Activated CD8-positive, alpha-beta T cell treated with anti-CD3 and anti-CD28 coated beads for 36 hours (primary cell): ENCODE results near the gene ABCG4. TPM values are rescaled to one million over a fixed set of nuclear protein-coding genes. Genes with fewer than 3 reads are reported as not detected.
A peak's percentile ranks its signal among the peaks of the same experiment; 100 is the strongest.

Experiments used
- ATAC-seq: fragments of 200-7000 bp; cut with Tn5 transposase; one replicate; pipeline ENCODE4 v1.10.0; 2021; ENCODE audit warnings: mild to moderate bottlenecking, moderate library complexity
- CTCF ChIA-PET: fragments of 350-600 bp; sonication (Branson Sonifier 250); formaldehyde crosslinking; loops from one replicate; lab custom pipeline; 2021; ENCODE audit warnings: antibody characterized with exemption; lab: Charles Lee
- POLR2A ChIA-PET: fragments of 350-600 bp; sonication (Branson Sonifier 250); formaldehyde crosslinking; loops from one replicate; lab custom pipeline; 2021; ENCODE audit warnings: antibody characterized with exemption; lab: Charles Lee
- DNase-seq: peaks from one replicate; pipeline ENCODE4 v3.0.0-alpha.2; 2020
- H3K27ac Mint-ChIP-seq: one replicate; pipeline ENCODE4 v1.8.0; 2021; ENCODE audit warnings: mild to moderate bottlenecking, mixed read lengths
- H3K27me3 Mint-ChIP-seq: one replicate; pipeline ENCODE4 v1.8.0; 2021; ENCODE audit warnings: mixed read lengths
- H3K36me3 Mint-ChIP-seq: one replicate; pipeline ENCODE4 v1.8.0; 2021; ENCODE audit warnings: low read depth, mixed read lengths
- H3K4me1 Mint-ChIP-seq: one replicate; pipeline ENCODE4 v1.8.0; 2021; ENCODE audit warnings: low read depth, mixed read lengths
- H3K4me3 Mint-ChIP-seq: one replicate; pipeline ENCODE4 v1.8.0; 2021; ENCODE audit warnings: mild to moderate bottlenecking, moderate library complexity, mixed read lengths
- H3K9me3 Mint-ChIP-seq: one replicate; pipeline ENCODE4 v1.8.0; 2021; ENCODE audit warnings: mixed read lengths
- intact Hi-C: fragments of 100-400 bp; cut with micrococcal nuclease; formaldehyde crosslinking; loops from one replicate; pipeline ENCODE4 v1.10.0; 2022
- total RNA-seq, 2 experiments: library from RNA; stranded (reverse); gene quantifications; one replicate each; pipeline ENCODE4 v1.2.3, GENCODE V29; 2021
- TF ChIP-seq, protein P1 (sequence below): fragments of 200-600 bp; IDR thresholded peaks from one replicate; pipeline ENCODE4 v1.8.0; 2022; ENCODE audit warnings: antibody characterized with exemption, mild to moderate bottlenecking

The ABCG4 gene
- total RNA-seq, 2 experiments from 2014 or later: not detected

- ChIA-PET POLR2A (no interaction called here), CTCF (interaction anchor here (1.6 kb wide), 1 partner anchor 24 kb away, joined by 5 read pairs; no protein-coding TSS in a partner anchor)
- H3K4me1 Mint-ChIP-seq: peaks cover 15% of the 10 kb centered on the region
- no peak overlapping the region for H3K4me3 Mint-ChIP-seq
- intact Hi-C loops: no loop called here
- ATAC-seq (no peak), DNase-seq (no peak)
- no peaks in the 10 kb centered on the region for H3K9me3 Mint-ChIP-seq
- H3K36me3 Mint-ChIP-seq: peaks cover 9% of the 10 kb centered on the region
- no peak overlapping the region for H3K27ac Mint-ChIP-seq
- H3K27me3 Mint-ChIP-seq: no peaks in the 10 kb centered on the region
- TF ChIP-seq, protein P1, sequence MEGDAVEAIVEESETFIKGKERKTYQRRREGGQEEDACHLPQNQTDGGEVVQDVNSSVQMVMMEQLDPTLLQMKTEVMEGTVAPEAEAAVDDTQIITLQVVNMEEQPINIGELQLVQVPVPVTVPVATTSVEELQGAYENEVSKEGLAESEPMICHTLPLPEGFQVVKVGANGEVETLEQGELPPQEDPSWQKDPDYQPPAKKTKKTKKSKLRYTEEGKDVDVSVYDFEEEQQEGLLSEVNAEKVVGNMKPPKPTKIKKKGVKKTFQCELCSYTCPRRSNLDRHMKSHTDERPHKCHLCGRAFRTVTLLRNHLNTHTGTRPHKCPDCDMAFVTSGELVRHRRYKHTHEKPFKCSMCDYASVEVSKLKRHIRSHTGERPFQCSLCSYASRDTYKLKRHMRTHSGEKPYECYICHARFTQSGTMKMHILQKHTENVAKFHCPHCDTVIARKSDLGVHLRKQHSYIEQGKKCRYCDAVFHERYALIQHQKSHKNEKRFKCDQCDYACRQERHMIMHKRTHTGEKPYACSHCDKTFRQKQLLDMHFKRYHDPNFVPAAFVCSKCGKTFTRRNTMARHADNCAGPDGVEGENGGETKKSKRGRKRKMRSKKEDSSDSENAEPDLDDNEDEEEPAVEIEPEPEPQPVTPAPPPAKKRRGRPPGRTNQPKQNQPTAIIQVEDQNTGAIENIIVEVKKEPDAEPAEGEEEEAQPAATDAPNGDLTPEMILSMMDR: no peak
Observed at GRCh38 chr11:119172513-119172912, 23.7 kb downstream of the ABCG4 start.

GRCh38 chr11:119173453-119173852 lies 24.6 kb downstream of the ABCG4 start:
- ChIA-PET POLR2A (interaction anchor here (1.5 kb wide), 1 partner anchor 13 kb away, joined by 3 read pairs; no protein-coding TSS in a partner anchor), CTCF (interaction anchor here (1.2 to 1.6 kb wide), 3 partner anchors 22 to 23 kb away, joined by 3 to 5 read pairs (median 3); no protein-coding TSS in a partner anchor)
- no peak overlapping the region for H3K27ac Mint-ChIP-seq
- H3K36me3 Mint-ChIP-seq: peaks cover 9% of the 10 kb centered on the region
- ATAC-seq: no peak
- no peak for DNase-seq
- peaks cover 19% of the 10 kb centered on the region for H3K4me1 Mint-ChIP-seq
- H3K27me3 Mint-ChIP-seq: no peaks in the 10 kb centered on the region
- TF ChIP-seq, protein P1: no peak
- no peaks in the 10 kb centered on the region for H3K9me3 Mint-ChIP-seq
- intact Hi-C loops: no loop called here
- H3K4me3 Mint-ChIP-seq: no peak overlapping the region

DNA sequence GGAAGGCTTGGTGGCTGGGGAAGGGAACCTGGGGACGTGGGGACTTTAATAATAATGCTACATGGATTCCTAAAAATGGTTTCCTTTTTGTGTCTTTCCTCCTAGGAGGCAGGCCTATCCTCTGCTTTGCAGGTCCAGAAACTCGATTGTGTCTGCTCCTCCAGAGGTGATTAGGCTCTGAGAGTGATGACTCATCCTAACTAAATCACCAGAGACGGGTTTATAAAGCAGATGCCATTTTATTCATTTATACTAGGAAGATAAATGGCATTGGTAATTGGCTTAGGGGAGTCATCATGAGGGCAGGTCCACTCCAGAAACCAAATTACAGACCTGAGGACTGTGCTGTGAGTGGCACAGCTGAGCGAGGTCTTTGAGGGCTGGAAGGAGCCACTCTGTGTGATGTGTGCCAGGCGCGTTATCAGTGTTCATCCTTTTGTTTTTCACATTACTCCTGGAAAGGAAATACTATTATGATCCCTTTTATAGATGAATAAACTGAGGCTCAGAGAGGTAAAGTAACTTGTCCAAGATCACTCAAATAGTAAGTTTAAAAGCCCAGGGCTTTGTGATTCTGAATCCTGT lies 26.7 kb downstream of the ABCG4 start:
- no peak for DNase-seq
- CTCF ChIA-PET: interaction anchor here (0.7 kb wide), 1 partner anchor 9 kb away, joined by 3 read pairs; no protein-coding TSS in a partner anchor
- peak; percentile 27 for ATAC-seq
- Mint-ChIP-seq H3K27me3 (no peaks in the 10 kb centered on the region), H3K4me1 (peaks cover 15% of the 10 kb centered on the region), H3K27ac (no peak overlapping the region), H3K36me3 (peaks cover 15% of the 10 kb centered on the region), H3K4me3 (no peak overlapping the region), H3K9me3 (no peaks in the 10 kb centered on the region)
- intact Hi-C loops: no loop called here
- TF ChIP-seq, protein P1: no peak
- POLR2A ChIA-PET: interaction anchor here (1.3 kb wide), 1 partner anchor 26 kb away, joined by 4 read pairs; no protein-coding TSS in a partner anchor

DNA sequence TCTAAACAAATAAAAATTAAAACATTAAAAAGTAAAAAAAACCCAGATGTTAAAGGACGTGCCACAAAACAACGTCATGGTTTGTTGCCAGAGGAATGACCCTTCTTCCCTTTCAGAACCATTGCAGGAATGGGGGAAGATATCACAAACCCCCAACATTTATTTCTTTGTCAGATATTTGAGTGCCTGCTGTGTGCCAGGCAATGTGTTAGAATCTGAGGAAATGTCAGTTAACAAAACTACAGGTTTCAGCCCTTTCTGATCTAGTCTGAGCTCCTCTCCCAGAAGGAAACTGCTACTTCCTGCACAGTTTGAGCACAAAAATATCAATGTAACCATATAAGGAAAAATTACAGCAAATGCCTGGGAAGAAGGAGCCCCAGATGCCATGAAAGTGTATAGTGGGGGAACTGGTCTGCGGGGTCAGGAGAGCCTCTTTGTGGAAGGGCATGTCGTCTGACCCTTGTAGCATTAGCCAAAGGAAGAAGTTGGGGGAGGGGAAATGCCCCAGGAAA lies 29.4 kb downstream of the ABCG4 start:
- DNase-seq: no peak
- H3K4me3 Mint-ChIP-seq: no peak overlapping the region
- intact Hi-C loops: no loop called here
- H3K9me3 Mint-ChIP-seq: no peaks in the 10 kb centered on the region
- ATAC-seq: no peak
- H3K36me3 Mint-ChIP-seq: peaks cover 18% of the 10 kb centered on the region
- no peak overlapping the region for H3K27ac Mint-ChIP-seq
- peaks cover 15% of the 10 kb centered on the region for H3K4me1 Mint-ChIP-seq
- TF ChIP-seq, protein P1: no peak
- no peaks in the 10 kb centered on the region for H3K27me3 Mint-ChIP-seq
- ChIA-PET POLR2A (interaction anchor here (0.9 kb wide), 1 partner anchor 9 kb away, joined by 3 read pairs; no protein-coding TSS in a partner anchor), CTCF (interaction anchor here (1.1 to 2.6 kb wide), 3 partner anchors 22 to 163 kb away, joined by 3 to 10 read pairs (median 3); partner anchors contain the start of gene C1QTNF5)

DNA sequence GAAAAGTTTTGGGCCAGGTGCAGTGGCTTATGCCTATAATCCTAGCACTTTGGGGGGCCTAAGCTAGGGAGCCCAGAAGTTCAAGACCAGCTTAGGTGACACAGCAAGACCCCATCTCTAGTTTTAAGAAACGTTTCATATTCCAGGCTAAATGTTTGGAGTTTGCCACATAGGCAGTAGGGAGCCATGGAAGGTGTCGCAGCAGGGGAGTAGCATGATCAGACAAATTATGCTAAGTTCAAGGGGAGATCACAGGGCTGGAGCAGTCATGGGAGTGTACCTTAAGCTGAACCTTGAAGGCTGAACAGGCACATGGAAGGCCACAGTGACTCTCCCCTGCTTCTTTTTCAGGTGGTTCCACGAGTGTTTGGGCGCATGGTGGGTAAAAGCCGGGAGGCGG lies 30.5 kb downstream of the ABCG4 start:
- ChIA-PET CTCF (interaction anchor here (0.6 to 1.5 kb wide), 2 partner anchors 10 to 17 kb away, joined by 3 to 6 read pairs; no protein-coding TSS in a partner anchor), POLR2A (interaction anchor here (1.1 kb wide), 1 partner anchor 9 kb away, joined by 3 read pairs; no protein-coding TSS in a partner anchor)
- peaks cover 18% of the 10 kb centered on the region for H3K36me3 Mint-ChIP-seq
- no peak overlapping the region for H3K4me3 Mint-ChIP-seq
- H3K27me3 Mint-ChIP-seq: no peaks in the 10 kb centered on the region
- peaks cover 15% of the 10 kb centered on the region for H3K4me1 Mint-ChIP-seq
- DNase-seq (no peak), ATAC-seq (no peak)
- H3K9me3 Mint-ChIP-seq: no peaks in the 10 kb centered on the region
- TF ChIP-seq, protein P1: no peak
- intact Hi-C loops: no loop called here
- H3K27ac Mint-ChIP-seq: no peak overlapping the region
